T47D (cell line): ENCODE measurements around the gene ST8SIA4.

Experiments
- DNase-seq, 2 experiments: peaks; one replicate each; pipeline versions ENCODE4 v3.0.0 to v3.0.0-alpha.2; 2011 to 2012; ENCODE audit warnings: low read depth in 1 of 2, low spot score in 1 of 2
- JUND ChIP-seq: IDR thresholded peaks from 2 replicates; pipeline ENCODE4 v1.6.1; 2012; ENCODE audit warnings: low read depth
- in situ Hi-C: cut with HindIII; loops from 2 replicates; pipeline ENCODE4 v1.10.0; 2016; ENCODE audit warnings: low sequenced_read_pairs, low pct_unique_long_range_greater_than_20kb

ST8SIA4 gene

DNA sequence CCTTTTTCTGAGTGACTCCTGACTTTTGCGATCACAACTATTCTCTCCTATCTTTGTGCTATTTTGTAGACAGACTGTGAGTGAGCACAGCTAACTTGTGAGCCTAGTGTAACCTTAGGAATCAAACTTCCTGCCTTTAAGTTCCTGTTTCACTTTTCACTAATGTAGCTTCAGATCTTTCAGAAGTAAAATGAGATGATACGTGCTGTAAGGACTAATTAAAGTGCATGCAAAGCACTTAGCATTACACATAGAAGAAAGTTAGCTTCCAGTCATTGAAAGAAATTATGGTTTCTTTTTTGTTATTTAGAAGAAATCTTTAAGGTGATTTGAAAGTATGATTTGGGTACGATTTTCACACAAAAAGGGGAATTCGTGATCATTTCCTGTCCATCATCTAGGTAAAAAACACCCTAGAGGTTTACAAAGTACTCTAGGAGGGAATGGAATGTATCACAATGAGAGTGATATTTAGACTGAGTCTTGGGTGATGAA, 122.7 kb downstream of the ST8SIA4 start:
- no peak for DNase-seq
- in situ Hi-C loops, result no loop called here
- TF ChIP-seq JUND, result no peak

DNA sequence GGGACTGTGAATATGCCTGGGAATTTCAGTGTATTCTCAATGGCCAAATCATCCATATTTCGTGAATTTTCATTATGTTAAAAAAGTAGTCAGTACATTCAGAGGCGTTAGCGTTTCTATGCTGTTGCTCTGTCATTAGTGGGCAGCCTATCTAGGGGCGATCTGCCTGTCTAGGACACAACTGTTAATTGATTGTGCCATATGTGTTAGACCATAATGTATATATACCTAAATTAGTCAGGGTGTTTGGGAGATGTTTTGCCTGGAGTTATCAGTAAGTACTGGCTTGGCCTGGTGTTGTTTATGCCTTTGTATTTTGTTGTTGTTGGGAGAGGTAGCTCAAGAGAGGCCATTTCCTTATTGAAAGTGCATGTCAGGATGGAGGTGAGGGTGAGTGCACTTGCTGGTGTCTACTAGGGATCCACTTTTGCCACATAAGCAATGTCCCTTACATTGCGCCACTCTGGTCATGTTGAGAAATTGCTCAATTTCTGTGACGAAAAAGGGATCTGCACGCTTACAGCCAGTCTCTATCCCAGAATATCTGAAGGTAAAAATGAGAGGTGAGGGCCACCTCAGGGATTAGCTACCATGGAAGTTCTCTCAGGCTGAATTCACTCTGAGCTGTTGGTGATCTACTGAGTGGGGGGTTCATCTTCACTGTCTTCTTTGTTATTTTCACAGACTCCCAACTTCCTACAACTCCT, 123.3 kb downstream of the ST8SIA4 start:
- in situ Hi-C loops, result no loop called here
- DNase-seq, result no peak
- no peak for TF ChIP-seq JUND

DNA sequence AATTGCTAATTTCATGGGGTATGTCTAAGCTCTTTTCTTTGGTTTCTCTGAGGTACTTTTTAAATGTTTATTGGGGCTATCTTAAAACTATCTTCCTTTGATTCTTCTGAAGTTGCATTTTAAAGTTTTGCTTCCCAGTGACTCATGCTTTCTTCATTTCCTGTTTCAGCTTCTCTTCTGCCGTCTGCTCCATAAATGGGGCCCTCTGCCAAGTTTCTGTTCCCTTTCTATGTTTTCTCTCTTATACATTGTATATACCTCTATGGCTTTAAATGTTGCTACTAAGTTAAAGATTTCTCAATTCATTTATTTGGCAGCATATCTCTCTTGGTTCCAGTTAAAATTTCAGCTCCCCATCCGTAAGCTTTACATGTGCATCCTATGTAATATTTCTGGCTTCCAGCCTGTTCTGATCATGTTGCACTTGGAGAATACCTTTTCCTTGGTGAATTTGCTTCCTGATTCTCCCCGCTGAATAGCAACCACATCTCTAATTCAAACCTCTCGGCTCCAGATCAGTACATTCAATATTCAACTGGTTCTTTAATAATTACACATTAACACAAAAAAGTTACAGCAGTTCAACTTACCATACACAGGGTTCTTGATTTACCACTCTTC, 125.3 kb downstream of the ST8SIA4 start:
- DNase-seq, result no peak
- in situ Hi-C loops, result no loop called here
- no peak for TF ChIP-seq JUND

DNA sequence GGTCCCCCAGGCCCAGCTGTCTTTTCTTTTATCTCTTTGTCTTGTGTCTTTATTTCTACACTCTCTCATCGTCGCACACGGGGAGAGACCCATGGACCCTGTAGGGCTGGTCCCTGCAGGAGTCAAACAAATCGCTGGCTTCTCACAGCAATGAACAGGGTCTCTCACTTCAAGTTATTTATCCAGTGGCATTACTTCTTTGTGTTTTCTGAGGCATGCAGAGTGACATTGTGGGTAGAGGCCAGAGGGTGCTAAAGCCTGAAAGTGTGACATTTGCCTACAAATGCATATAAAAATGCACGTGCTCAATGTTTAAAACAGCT, 127.6 kb downstream of the ST8SIA4 start:
- DNase-seq, result no peak
- in situ Hi-C loops, result no loop called here
- no peak for TF ChIP-seq JUND

DNA sequence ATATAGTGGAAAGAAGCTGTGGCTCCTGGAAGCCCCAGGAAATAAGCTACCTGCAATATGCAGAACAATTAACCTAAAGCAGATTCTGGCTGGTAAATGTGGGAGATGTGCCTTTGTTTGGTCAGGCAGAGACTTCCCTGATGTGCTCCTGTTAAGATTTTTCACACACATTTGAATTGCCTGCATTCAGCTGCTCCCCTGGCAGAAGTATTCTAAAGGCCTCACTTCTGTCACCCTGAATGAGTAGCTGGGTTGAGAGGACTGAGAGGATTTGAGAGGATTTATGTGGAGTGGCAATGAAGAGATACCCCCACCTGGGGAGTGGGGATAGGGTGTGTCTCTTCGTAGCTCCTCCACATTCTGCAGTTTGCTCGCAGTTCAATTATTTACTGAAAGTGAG, 130.5 kb downstream of the ST8SIA4 start:
- in situ Hi-C loops, result no loop called here
- no peak for TF ChIP-seq JUND
- DNase-seq, result no peak

DNA sequence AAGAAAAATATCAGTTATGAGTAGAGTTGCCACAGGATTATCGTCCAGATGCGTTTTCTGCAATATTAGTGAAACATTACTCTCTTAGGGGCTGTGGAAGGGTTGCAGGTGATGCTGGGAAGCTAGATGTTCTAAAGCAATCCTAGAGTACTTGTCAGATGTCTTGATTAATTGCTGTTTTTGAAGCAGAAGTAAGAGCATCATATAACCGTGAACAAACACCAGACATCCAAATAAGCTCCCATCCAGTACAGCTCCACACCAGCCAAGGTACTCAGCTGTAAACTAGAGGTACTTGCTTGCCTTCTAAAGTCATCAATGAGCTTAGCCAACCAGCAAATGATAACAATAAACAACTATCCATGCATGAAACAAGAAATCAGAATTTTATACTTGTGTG, 131.1 kb downstream of the ST8SIA4 start:
- in situ Hi-C loops, result no loop called here
- no peak for TF ChIP-seq JUND
- DNase-seq, result no peak

DNA sequence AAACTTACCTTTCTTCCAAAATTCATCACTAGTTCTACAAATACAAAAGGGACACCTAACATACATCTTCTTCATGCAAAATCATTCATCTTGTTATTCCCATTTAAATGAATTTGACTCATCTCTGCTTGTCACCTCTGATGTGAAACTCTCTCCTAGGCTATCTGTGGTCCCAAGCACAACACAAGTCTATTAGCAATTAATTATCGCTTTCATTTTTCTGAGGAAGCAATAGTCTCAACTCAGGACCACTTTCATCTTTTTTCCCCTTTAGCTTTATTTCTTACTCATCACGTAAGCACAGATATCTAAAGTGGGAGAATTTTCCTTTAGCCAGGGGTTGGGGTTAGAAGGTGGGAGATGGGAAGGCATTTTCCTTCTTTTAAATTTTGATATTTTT, 131.9 kb downstream of the ST8SIA4 start:
- DNase-seq, result no peak
- in situ Hi-C loops, result no loop called here
- TF ChIP-seq JUND, result no peak

DNA sequence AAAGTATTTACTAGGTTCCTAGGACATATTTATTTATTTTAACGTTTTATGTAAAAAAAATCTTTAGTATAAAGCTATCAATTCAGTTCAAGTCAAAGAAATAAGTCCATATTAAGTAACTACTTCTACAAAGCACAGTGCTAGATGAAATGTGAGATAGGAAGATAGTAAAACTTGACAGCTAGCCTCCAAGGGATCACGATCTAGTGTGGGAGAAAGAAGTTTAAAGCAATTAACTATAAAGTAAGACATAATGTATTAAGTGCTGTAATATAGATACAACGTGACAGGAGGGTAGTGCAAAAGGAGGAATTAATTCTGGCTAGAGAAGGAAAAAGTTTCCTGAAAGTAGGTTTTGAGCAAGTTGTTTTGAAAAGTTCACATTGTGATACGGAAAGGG, 134.9 kb downstream of the ST8SIA4 start:
- no peak for DNase-seq
- in situ Hi-C loops, result no loop called here
- no peak for TF ChIP-seq JUND

DNA sequence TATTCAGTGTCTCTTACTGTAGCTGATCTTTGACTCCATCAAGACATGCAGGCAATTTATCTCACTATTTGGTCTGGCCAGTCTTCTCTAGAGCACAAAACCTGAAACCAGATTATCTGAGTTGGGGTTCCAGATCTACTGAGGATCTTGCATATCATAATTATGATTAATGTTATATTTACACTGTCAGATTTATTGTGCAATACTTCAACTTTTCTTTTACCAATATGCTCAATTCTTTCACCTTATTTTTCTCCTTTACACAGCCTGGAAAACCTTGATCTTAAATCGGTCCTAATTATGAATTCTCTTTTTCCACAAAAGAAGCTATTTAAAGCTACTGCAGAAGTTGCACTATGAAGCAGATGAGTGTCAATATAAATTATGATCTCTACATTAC, 140.1 kb downstream of the ST8SIA4 start:
- no peak for TF ChIP-seq JUND
- no peak for DNase-seq
- in situ Hi-C loops, result no loop called here

DNA sequence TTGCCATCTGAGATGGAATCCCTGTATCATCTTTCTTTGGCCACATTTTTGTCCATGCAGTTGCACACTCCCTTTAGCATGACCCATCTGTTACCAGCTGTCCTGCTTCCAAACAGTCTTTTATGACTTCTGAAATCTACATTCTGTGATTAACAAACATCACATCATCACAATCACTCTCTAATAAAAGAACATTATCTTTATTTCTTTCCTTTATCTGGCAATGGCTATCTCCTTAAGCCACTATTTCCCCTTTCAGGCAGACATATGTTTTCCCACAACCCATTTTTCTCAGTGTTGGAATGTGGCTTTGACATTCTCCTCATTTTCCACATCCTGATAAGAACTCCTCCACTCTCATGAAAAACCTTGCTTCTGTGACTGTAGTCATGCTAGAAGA, 141.0 kb downstream of the ST8SIA4 start:
- TF ChIP-seq JUND, result no peak
- in situ Hi-C loops, result no loop called here
- no peak for DNase-seq

DNA sequence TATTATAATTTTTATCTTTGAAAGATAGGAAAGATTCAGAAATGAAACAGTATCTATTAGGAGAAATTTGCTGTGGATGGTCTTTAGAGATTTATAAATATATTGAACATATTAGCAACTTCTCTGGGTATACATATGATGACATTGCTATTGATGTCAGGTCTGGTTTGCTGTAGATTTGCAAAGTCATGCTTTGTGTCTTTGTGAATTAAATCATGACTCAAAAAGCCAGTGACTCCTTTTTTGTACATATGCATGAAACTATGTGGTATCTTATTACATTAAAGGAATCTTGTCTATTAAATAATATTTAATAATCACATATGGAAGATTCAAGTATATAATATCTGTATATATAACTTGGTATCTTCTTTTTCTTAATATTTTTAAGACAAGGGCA, 141.9 kb downstream of the ST8SIA4 start:
- no peak for TF ChIP-seq JUND
- in situ Hi-C loops, result no loop called here
- no peak for DNase-seq

DNA sequence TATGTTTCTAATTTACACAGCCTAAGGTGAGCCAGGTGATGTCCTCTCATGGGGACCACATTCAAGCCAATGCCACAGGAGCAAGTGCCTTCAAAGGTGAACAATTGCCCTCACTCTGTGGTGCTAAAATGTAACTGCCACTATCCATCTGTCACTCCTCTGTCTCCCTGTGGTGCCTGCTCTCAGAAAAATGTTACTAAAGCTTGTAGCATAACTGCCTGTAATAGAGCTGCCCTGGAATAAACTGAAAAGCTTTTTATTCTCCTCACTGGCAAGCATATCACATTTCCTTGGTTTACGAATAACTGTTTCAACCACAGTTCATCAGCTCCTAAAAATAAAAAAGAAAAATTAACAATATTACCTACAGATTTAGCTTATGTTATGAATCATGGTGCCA, 142.4 kb downstream of the ST8SIA4 start:
- DNase-seq, result no peak
- in situ Hi-C loops, result no loop called here
- TF ChIP-seq JUND, result no peak

DNA sequence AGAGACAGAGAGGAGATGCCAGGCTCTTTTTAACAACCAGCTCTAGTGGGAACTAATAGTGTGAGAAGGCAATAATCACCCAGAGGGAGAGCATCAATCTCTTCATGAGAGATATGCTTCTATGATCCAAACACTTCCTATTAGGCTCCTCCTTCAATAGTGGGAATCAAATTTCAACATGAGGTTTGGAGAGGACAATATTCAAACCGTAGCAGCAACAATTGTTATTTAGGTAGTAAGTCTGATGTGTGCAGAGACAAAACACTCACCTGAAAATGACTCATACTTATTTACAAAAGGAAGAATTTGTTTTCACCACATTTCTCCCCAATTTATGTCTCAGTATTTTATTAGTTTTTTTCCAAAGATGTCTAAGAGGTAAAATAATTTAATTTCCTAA, 144.3 kb downstream of the ST8SIA4 start:
- TF ChIP-seq JUND, result no peak
- DNase-seq, result no peak
- in situ Hi-C loops, result no loop called here

DNA sequence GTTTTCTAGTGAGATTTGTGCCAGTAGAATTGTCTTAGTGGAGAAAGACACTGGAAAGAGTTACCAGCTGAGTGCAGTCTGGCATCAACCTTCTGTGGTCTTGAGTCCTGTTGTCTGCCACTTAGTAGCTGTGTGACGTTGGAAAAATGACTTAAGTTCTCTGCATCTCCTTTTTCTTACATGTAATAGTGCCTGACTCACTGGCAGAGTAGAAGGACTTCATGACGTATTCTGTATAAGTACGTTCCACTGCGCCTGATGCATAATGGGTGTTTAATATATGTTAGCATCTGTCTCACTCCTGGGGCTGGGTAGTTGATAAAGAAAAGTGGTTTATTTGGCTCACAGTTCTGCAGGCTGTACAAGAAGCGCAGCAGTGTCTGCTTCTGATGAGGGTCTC, 144.8 kb downstream of the ST8SIA4 start:
- in situ Hi-C loops, result no loop called here
- DNase-seq, result no peak
- TF ChIP-seq JUND, result no peak
